Endometrial microvascular endothelial cells (primary cell): ENCODE results near the gene ZNF182. TPM values are rescaled to one million over a fixed set of nuclear protein-coding genes. Genes with fewer than 3 reads are reported as not detected.
"Not testable (repeated sequence)": the region's sequence is repeated elsewhere in the genome, so short reads cannot be mapped to it uniquely, and the experiment has no call there.

Experiments used
- in situ Hi-C: cut with HindIII; loops from 2 replicates; pipeline ENCODE4 v1.10.0; 2017; ENCODE audit warnings: low sequenced_read_pairs, low pct_unique_long_range_greater_than_20kb; ENCODE audit errors: inconsistent ontology term
- total RNA-seq: library from RNA; depleted of rRNA; stranded (reverse); fragments of >200 nt; gene quantifications from one replicate; pipeline ENCODE4 v1.2.3, GENCODE V29; 2015; ENCODE audit errors: inconsistent ontology term

Gene ZNF182
- 2.0 TPM for total RNA-seq

GRCh38 chrX:48003758-48004457 lies at the start of gene ZNF182:
Gene ZNF182 (minus strand): TSS chrX:48003989. CDS start chrX:48002609, 1,380 bp downstream.
- in situ Hi-C loops = no loop called here

- in situ Hi-C loops = no loop called here
Observed at GRCh38 chrX:48046846-48047245, 43.1 kb upstream of the ZNF182 start.

GRCh38 chrX:48045410-48046311 lies 41.9 kb upstream of the ZNF182 start:
- in situ Hi-C loops = no loop called here

GRCh38 chrX:48043056-48043455 lies 39.3 kb upstream of the ZNF182 start:
- in situ Hi-C loops = no loop called here

GRCh38 chrX:48035891-48036290 lies 32.1 kb upstream of the ZNF182 start:
- in situ Hi-C loops = no loop called here

GRCh38 chrX:48030641-48031173 lies 26.9 kb upstream of the ZNF182 start:
- in situ Hi-C loops = not testable (repeated sequence)

GRCh38 chrX:48030237-48030636 lies 26.4 kb upstream of the ZNF182 start:
- in situ Hi-C loops = no loop called here

- in situ Hi-C loops = no loop called here
Observed at GRCh38 chrX:48028091-48028490, 24.3 kb upstream of the ZNF182 start.

- in situ Hi-C loops = not testable (repeated sequence)
Observed at GRCh38 chrX:48027545-48027944, 23.8 kb upstream of the ZNF182 start.

GRCh38 chrX:48025561-48025960 lies 21.8 kb upstream of the ZNF182 start:
- in situ Hi-C loops = no loop called here

GRCh38 chrX:48022738-48023137 lies 18.9 kb upstream of the ZNF182 start:
- in situ Hi-C loops = no loop called here

GRCh38 chrX:48022100-48022499 lies 18.3 kb upstream of the ZNF182 start:
- in situ Hi-C loops = no loop called here

GRCh38 chrX:48021026-48021900 lies 17.5 kb upstream of the ZNF182 start:
- in situ Hi-C loops = no loop called here

GRCh38 chrX:48020472-48020871 lies 16.7 kb upstream of the ZNF182 start:
- in situ Hi-C loops = not testable (repeated sequence)

- in situ Hi-C loops = not testable (repeated sequence)
Observed at GRCh38 chrX:48019892-48020291, 16.1 kb upstream of the ZNF182 start.

GRCh38 chrX:48016583-48017310 lies 13.0 kb upstream of the ZNF182 start:
- in situ Hi-C loops = not testable (repeated sequence)

GRCh38 chrX:48009445-48009960 lies 5.7 kb upstream of the ZNF182 start:
- in situ Hi-C loops = not testable (repeated sequence)

- in situ Hi-C loops = not testable (repeated sequence)
Observed at GRCh38 chrX:48006688-48007087, 2.9 kb upstream of the ZNF182 start, which contains the start of gene SPACA5. Gene SPACA5 (plus strand): TSS chrX:48006988. CDS start chrX:48007803, 815 bp downstream.
